Lower leg skin (tissue), 4 donors: ENCODE measurements around the gene BANF2. TPM values are rescaled to one million over a fixed set of nuclear protein-coding genes. Genes with fewer than 3 reads are reported as not detected.
"Not testable (repeated sequence)": the region's sequence is repeated elsewhere in the genome, so short reads cannot be mapped to it uniquely, and the experiment has no call there.

Experiments used
- DNase-seq, 2 donors: peaks; one replicate each; pipeline ENCODE4 v3.0.0-alpha.2; 2019; ENCODE audit warnings: low spot score in 2 of 2
- H3K4me3 ChIP-seq: fragments of 200-600 bp; sonication (generic); 2 replicates; pipeline ENCODE4 v1.5.1; 2017; ENCODE audit warnings: mild to moderate bottlenecking, low read depth; ENCODE audit not compliant: poor library complexity, severe bottlenecking
- POLR2A ChIP-seq, 2 donors: fragments of 450-650 bp; IDR thresholded peaks; one replicate each; pipeline ENCODE4 v1.6.1; 2016 to 2017; ENCODE audit warnings: antibody characterized with exemption in 2 of 2, mild to moderate bottlenecking in 1 of 2, moderate library complexity in 1 of 2
- WGBS, 2 donors: methylation state at CpG; one replicate each; pipeline ENCODE4 v1.1.5; 2018; 5-methylcytosine and 5-hydroxymethylcytosine counted together
- intact Hi-C: fragments of 100-400 bp; cut with DNase I; formaldehyde crosslinking; loops from one replicate; pipeline ENCODE4 v1.15.0; 2023; ENCODE audit warnings: low total_unique reads
- total RNA-seq, 4 donors: library from RNA; depleted of rRNA; stranded (reverse); fragments of >200 nt; gene quantifications; one replicate each; pipeline ENCODE4 v1.1.0, GENCODE V29; 2016
- TF ChIP-seq, protein P1 (sequence below), 3 donors: fragments of 450-650 bp; IDR thresholded peaks; one replicate each; pipeline ENCODE4 v1.5.1; 2016; ENCODE audit warnings: antibody characterized with exemption in 3 of 3, mild to moderate bottlenecking in 3 of 3, moderate library complexity in 2 of 3

Gene BANF2
- total RNA-seq, 4 donors from 2014 or later: not detected

DNA sequence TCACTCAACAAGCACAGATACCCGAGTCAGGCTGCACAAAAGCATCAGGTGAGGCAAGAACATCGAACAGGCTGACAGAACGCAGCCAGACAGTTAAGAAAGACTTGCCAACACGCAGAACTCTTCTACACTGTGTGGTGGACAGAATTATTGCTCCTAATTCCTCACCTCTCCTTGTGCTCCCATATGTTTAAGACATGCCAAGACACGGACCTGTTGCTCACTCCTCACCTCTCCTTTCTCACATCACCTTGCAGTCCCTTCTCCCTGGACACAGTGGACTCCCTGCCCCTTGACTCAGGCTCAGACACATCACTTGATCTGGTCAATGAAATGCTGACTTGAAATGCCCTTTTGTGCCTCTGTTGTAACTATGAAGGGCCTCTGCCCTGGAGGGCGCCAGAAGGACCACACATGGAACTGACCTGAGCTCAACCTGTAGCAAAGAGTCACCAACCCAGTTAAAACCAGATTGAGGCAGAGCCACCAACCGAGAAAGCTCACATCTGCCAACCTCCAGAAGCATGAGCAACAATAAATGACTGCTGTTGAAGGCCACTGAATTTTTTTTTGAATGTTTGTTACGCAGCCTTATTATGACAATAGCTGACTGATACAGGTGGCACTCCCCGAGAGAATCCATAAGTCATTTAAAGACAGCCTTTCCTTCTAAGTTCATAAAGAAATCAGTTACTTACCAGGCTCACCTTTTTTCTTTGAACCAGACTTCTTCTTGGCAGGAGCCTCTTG is 41.7 kb upstream of the BANF2 start:
- DNase-seq: no peak
- intact Hi-C loops: no loop called here
- TF ChIP-seq, protein P1, sequence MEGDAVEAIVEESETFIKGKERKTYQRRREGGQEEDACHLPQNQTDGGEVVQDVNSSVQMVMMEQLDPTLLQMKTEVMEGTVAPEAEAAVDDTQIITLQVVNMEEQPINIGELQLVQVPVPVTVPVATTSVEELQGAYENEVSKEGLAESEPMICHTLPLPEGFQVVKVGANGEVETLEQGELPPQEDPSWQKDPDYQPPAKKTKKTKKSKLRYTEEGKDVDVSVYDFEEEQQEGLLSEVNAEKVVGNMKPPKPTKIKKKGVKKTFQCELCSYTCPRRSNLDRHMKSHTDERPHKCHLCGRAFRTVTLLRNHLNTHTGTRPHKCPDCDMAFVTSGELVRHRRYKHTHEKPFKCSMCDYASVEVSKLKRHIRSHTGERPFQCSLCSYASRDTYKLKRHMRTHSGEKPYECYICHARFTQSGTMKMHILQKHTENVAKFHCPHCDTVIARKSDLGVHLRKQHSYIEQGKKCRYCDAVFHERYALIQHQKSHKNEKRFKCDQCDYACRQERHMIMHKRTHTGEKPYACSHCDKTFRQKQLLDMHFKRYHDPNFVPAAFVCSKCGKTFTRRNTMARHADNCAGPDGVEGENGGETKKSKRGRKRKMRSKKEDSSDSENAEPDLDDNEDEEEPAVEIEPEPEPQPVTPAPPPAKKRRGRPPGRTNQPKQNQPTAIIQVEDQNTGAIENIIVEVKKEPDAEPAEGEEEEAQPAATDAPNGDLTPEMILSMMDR (IDR thresholded peaks at IDR 0.05): no peak
- TF ChIP-seq POLR2A (IDR thresholded peaks at IDR 0.05): no peak
- no peak overlapping the region for H3K4me3 ChIP-seq
- WGBS, 2 donors: 93 to 94% methylated on average over 9 of the region's 9 CpGs

DNA sequence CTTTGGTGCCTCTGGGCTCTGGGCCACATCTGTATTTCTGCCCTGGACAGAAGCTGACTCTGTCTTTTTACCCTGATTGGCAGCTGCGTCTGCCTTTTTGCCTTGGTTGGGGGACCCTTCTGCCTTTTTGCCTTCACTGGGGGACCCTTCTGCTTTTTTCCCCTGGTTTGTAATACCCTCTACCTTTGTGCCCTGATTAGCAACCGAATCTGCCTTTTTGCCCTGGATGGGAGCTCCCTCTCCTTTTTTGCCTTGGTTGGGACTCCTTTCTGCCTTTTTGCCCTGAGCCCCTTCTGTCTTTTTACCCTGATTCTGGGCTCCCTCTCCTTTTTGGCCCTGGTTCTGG is 41.1 kb upstream of the BANF2 start:
- H3K4me3 ChIP-seq: no peak overlapping the region
- no peak for TF ChIP-seq POLR2A (IDR thresholded peaks at IDR 0.05)
- TF ChIP-seq, protein P1 (IDR thresholded peaks at IDR 0.05): no peak
- intact Hi-C loops: no loop called here
- WGBS, 2 donors: 95 to 100% methylated on average over 2 of the region's 2 CpGs
- DNase-seq: no peak

DNA sequence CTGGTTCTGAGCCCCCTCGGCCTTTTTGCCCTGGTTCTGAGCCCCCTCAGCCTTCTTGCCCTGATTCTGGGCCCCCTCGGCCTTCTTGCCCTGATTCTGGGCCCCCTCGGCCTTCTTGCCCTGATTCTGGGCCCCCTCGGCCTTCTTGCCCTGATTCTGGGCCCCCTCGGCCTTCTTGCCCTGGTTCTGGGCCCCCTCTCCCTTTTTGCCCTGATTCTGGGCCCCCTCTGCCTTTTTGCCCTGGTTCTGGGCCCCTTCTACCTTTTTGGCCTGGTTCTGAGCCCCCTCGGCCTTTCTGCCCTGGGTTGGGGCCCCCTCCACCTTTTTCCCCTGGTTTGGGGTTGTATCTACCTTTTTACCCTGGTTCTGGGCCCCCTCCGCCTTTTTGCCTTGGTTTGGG is 40.4 kb upstream of the BANF2 start:
- H3K4me3 ChIP-seq, DNase-seq, intact Hi-C loops: not testable (repeated sequence)
- WGBS, 2 donors: 96 to 100% methylated on average over 7 of the region's 7 CpGs

DNA sequence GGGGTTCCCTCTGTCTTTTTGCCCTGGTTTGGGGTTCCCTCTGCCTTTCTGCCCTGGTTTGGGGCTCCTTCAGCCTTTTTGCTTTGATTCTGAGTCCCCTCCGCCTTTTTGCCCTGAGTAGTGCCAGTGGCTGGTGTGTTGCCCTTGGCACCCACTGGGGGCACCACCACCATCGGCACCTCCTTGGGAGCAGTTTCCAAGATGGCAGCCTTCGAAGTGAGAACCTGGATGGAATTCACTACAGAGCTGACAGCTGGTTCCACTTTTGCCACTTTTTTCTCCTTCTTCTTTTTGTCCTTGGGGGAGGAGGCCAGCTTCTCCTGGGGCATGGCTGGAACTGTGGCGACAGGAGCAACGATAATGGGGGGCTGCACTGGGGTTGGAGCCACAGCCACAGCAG is 40.0 kb upstream of the BANF2 start:
- intact Hi-C loops: no loop called here
- no peak for TF ChIP-seq POLR2A (IDR thresholded peaks at IDR 0.05)
- TF ChIP-seq, protein P1 (IDR thresholded peaks at IDR 0.05): no peak

DNA sequence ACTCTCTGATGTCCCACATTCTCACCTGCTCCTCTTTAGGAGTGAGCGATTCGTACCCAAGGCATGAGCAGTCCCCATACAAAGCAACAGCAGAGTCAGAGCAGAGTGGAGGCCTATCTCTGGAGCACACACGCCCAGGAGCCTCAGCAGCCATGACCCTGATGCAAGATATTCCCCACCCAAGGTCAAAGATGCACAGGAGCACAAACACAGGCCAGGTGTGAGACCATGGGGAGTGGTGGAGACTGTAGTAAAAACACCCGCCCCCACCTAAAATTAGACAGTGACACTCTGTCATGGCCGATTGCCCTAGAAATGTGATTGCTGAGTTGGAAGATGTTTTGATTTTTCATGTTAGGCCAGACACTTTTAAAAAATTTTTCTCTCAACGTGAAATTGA is 39.1 kb upstream of the BANF2 start:
- TF ChIP-seq, protein P1 (IDR thresholded peaks at IDR 0.05): no peak
- no peak for TF ChIP-seq POLR2A (IDR thresholded peaks at IDR 0.05)
- peak in 1 of 2 donors; percentile 75 for DNase-seq
- WGBS, 2 donors: 68 to 69% methylated on average over 6 of the region's 6 CpGs
- intact Hi-C loops: no loop called here
- no peak overlapping the region for H3K4me3 ChIP-seq

More for the DNA sequence above, 40.0 kb upstream of the BANF2 start:
- WGBS, 2 donors: 97 to 99% methylated on average over 5 of the region's 5 CpGs
- no peak overlapping the region for H3K4me3 ChIP-seq
- no peak for DNase-seq

DNA sequence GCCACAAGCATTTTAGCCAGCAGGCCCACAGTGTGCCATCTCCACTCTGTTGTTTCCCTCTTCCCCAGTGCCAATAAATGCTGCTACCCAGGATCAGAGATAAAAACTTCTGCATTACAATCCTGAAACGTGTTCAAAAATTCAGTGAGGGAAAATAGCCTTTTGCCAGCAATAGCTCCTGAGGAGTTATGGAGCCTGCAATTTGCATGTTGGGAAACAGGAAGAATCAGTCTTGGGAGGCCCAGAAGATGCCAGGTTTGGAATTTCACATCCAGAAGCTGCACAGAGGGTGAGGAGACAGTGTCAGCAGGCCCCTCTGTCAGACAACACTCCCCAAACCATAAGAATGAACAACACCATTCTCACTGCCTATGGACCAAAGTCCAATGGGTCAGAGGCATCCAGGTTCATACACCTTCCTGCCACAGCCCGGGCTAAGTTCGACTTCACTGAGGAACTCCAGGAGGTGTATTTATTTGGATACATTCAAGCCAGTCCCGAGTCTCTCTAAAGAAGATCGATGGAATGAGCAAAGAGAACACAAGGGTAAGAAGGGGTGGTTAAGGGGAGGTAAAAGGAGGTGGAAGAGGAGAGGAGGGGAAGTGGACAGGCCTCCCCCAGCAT is 38.5 kb upstream of the BANF2 start:
- WGBS, 2 donors: 62 to 65% methylated on average over 5 of the region's 5 CpGs
- H3K4me3 ChIP-seq: no peak overlapping the region
- TF ChIP-seq, protein P1 (IDR thresholded peaks at IDR 0.05): no peak
- no peak for TF ChIP-seq POLR2A (IDR thresholded peaks at IDR 0.05)
- DNase-seq: no peak
- intact Hi-C loops: no loop called here
